Omental fat pad (tissue), 4 donors: ENCODE data around the gene IGSF9. TPM values are rescaled to one million over a fixed set of nuclear protein-coding genes. Genes with fewer than 3 reads are reported as not detected.

Experiments used
- ATAC-seq: fragments of 150-250 bp; one replicate; pipeline ENCODE4 v1.9.1; 2016; ENCODE audit warnings: mild to moderate bottlenecking, moderate library complexity; ENCODE audit not compliant: low FRiP score
- DNase-seq: peaks from one replicate; pipeline ENCODE4 v3.0.0-alpha.2; 2019; ENCODE audit warnings: low spot score
- total RNA-seq, 4 donors: library from RNA; depleted of rRNA; stranded (reverse); fragments of >200 nt; gene quantifications; one replicate each; pipeline ENCODE4 v1.1.0, GENCODE V29; 2016
- TF ChIP-seq, protein P1 (sequence below), 3 donors: fragments of 450-650 bp; IDR thresholded peaks; one replicate each; pipeline ENCODE4 v1.5.1; 2016 to 2017; ENCODE audit warnings: antibody characterized with exemption in 3 of 3, mild to moderate bottlenecking in 3 of 3, moderate library complexity in 2 of 3

Gene IGSF9
- total RNA-seq, 4 donors from 2014 or later, result 4.3 to 11.0 (median 9.4) TPM; not detected in 1

- ATAC-seq (no peak), DNase-seq (no peak)
- TF ChIP-seq, protein P1, sequence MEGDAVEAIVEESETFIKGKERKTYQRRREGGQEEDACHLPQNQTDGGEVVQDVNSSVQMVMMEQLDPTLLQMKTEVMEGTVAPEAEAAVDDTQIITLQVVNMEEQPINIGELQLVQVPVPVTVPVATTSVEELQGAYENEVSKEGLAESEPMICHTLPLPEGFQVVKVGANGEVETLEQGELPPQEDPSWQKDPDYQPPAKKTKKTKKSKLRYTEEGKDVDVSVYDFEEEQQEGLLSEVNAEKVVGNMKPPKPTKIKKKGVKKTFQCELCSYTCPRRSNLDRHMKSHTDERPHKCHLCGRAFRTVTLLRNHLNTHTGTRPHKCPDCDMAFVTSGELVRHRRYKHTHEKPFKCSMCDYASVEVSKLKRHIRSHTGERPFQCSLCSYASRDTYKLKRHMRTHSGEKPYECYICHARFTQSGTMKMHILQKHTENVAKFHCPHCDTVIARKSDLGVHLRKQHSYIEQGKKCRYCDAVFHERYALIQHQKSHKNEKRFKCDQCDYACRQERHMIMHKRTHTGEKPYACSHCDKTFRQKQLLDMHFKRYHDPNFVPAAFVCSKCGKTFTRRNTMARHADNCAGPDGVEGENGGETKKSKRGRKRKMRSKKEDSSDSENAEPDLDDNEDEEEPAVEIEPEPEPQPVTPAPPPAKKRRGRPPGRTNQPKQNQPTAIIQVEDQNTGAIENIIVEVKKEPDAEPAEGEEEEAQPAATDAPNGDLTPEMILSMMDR (IDR thresholded peaks at IDR 0.05), result no peak
Observed at GRCh38 chr1:159990005-159990404, 44.6 kb upstream of the IGSF9 start.

DNA sequence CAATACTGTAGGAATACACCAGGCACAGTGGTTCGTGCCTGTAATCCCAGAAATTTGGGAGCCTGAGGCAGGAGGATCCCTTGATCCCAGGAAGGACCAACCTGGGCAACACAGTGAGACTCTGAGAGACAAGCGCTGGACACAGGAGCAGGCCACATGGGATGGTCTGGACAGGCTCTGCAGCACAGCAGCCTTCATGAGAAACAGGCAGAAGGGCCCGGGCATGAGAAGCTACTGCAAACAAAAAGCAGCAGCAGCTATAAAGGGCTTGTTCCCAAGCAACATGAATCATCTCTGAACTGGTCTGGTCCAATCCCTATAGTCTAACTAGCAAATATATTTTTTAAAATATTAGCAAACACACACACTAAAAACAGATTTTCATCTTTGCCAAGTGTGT is 44.2 kb upstream of the IGSF9 start:
- ATAC-seq, result no peak

GRCh38 chr1:159988006-159988405 is 42.6 kb upstream of the IGSF9 start:
- no peak for ATAC-seq
- TF ChIP-seq, protein P1 (IDR thresholded peaks at IDR 0.05), result no peak
- DNase-seq, result no peak

More for the DNA sequence above, 44.2 kb upstream of the IGSF9 start:
- no peak for DNase-seq
- TF ChIP-seq, protein P1 (IDR thresholded peaks at IDR 0.05), result no peak

DNA sequence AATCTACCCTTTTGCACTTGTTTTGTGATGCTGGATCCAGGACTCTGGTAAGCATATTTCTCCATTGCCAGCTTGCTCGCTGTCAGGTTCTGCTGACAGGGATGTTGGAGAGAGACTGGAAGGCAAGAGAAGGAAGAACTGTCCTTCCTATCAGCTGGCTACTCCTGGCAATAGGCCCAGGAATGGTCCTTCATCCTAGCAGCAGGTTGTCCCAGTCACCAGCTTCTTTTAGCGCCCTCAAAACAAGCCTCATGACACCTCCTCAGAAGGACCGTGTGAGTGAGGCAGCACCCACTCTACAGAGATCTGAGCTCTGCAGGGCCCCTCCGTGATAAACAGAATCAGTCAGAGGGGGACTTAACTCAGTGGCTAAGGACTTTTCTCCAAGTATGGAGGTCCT is 41.8 kb upstream of the IGSF9 start:
- DNase-seq (no peak), ATAC-seq (no peak)
- TF ChIP-seq, protein P1 (IDR thresholded peaks at IDR 0.05), result no peak

GRCh38 chr1:159986531-159986930 is 41.1 kb upstream of the IGSF9 start:
- TF ChIP-seq, protein P1 (IDR thresholded peaks at IDR 0.05), result no peak
- ATAC-seq, result no peak
- DNase-seq, result no peak

GRCh38 chr1:159986093-159986492 is 40.7 kb upstream of the IGSF9 start:
- ATAC-seq (no peak), DNase-seq (no peak)
- TF ChIP-seq, protein P1 (IDR thresholded peaks at IDR 0.05), result no peak

DNA sequence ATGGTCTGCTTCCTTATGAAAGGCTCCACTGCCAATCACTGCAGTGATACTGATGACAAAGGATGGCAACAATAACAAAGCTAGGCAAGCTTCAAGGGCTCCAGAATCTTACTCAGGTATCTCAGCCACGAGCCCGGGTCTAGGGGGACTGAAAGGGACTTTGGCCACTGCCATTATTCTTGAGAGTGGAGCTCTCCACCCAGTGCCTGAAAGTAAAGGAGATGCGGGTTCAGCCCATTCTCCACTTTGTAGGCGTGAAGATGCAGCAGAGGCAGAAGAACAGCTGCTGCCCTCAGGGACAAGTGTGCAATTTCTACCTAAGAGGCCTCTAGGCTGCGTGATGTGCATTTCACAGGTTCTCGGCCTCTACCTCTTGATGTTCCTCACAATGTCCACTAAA is 40.1 kb upstream of the IGSF9 start:
- no peak for DNase-seq
- TF ChIP-seq, protein P1 (IDR thresholded peaks at IDR 0.05), result no peak
- no peak for ATAC-seq
